GM23338 (cell line): Measurements from ENCODE around the gene GCM1. TPM values are rescaled to one million over a fixed set of nuclear protein-coding genes. Genes with fewer than 3 reads are reported as not detected.

Source experiments
- ATAC-seq: fragments of 200-7000 bp; cut with Tn5 transposase; 3 replicates; pipeline ENCODE4 v1.9.1; 2020
- DNase-seq: peaks from one replicate; pipeline ENCODE4 v3.0.0-alpha.2; 2015; ENCODE audit warnings: low spot score
- H2AFZ ChIP-seq: fragments of 200-600 bp; sonication (generic); 2 replicates; pipeline ENCODE4 v1.8.0; 2016; ENCODE audit warnings: antibody characterized with exemption, mild to moderate bottlenecking, moderate library complexity
- H3F3A ChIP-seq: fragments of 200-600 bp; sonication (generic); replicated peaks from 2 replicates; pipeline ENCODE4 v1.8.0; 2017; ENCODE audit warnings: antibody characterized with exemption, mixed run types, low read depth
- H3K27ac ChIP-seq: fragments of 200-600 bp; sonication (generic); 2 replicates; pipeline ENCODE4 v1.6.1; 2016; ENCODE audit warnings: low read depth
- H3K27me3 ChIP-seq: fragments of 200-600 bp; sonication (generic); 2 replicates; pipeline ENCODE4 v1.8.0; 2016; ENCODE audit warnings: mild to moderate bottlenecking, mixed run types, moderate library complexity; ENCODE audit not compliant: insufficient read depth
- H3K36me3 ChIP-seq: fragments of 200-600 bp; sonication (generic); 2 replicates; pipeline ENCODE4 v1.8.0; 2016; ENCODE audit warnings: mild to moderate bottlenecking; ENCODE audit not compliant: insufficient read depth
- H3K4me1 ChIP-seq: fragments of 200-600 bp; sonication (generic); 2 replicates; pipeline ENCODE4 v1.8.0; 2016; ENCODE audit warnings: mild to moderate bottlenecking, moderate library complexity; ENCODE audit not compliant: insufficient read depth
- H3K4me2 ChIP-seq: fragments of 200-600 bp; sonication (generic); 2 replicates; pipeline ENCODE4 v1.7.1; 2017; ENCODE audit warnings: mixed run types
- H3K4me3 ChIP-seq: fragments of 200-600 bp; sonication (generic); 2 replicates; pipeline ENCODE4 v1.6.1; 2016; ENCODE audit warnings: mixed run types
- H3K79me2 ChIP-seq: fragments of 200-600 bp; sonication (generic); replicated peaks from 2 replicates; pipeline ENCODE4 v1.8.0; 2017; ENCODE audit warnings: mild to moderate bottlenecking; ENCODE audit not compliant: insufficient read depth
- H3K9me2 ChIP-seq: fragments of 200-600 bp; sonication (generic); 2 replicates; pipeline ENCODE4 v1.8.0; 2017; ENCODE audit not compliant: insufficient read depth
- H4K20me1 ChIP-seq: fragments of 200-600 bp; sonication (generic); replicated peaks from 2 replicates; pipeline ENCODE4 v1.8.0; 2017; ENCODE audit warnings: mild to moderate bottlenecking; ENCODE audit not compliant: insufficient read depth
- H3K27ac Mint-ChIP-seq: 2 replicates; pipeline ENCODE4 v1.8.0; 2020; ENCODE audit warnings: inconsistent platforms, mild to moderate bottlenecking, moderate library complexity, mixed read lengths
- H3K27me3 Mint-ChIP-seq: 3 replicates; pipeline ENCODE4 v1.8.0; 2022; ENCODE audit warnings: low read depth, mild to moderate bottlenecking, moderate library complexity, mixed read lengths, inconsistent platforms; ENCODE audit not compliant: insufficient read depth, poor library complexity
- H3K36me3 Mint-ChIP-seq: 3 replicates; pipeline ENCODE4 v1.8.0; 2021; ENCODE audit warnings: low read depth, mild to moderate bottlenecking, inconsistent platforms, moderate library complexity, mixed read lengths
- H3K4me1 Mint-ChIP-seq: 3 replicates; pipeline ENCODE4 v1.8.0; 2020; ENCODE audit warnings: mild to moderate bottlenecking, inconsistent platforms, mixed read lengths
- H3K4me3 Mint-ChIP-seq: 3 replicates; pipeline ENCODE4 v1.8.0; 2021; ENCODE audit warnings: moderate library complexity, mild to moderate bottlenecking, inconsistent platforms, mixed read lengths
- H3K9me3 Mint-ChIP-seq: 3 replicates; pipeline ENCODE4 v1.8.0; 2020; ENCODE audit warnings: moderate library complexity, mild to moderate bottlenecking, inconsistent platforms, mixed read lengths
- EZH2 ChIP-seq: fragments of 200-600 bp; sonication (generic); IDR thresholded peaks from one replicate; pipeline ENCODE4 v1.8.0; 2017; ENCODE audit warnings: antibody characterized with exemption, mild to moderate bottlenecking, low read depth; ENCODE audit not compliant: unreplicated experiment
- EZH2phosphoT487 ChIP-seq: fragments of 200-600 bp; sonication (generic); IDR thresholded peaks from one replicate; pipeline ENCODE4 v1.8.1; 2018; ENCODE audit warnings: antibody characterized with exemption; ENCODE audit not compliant: unreplicated experiment
- JUNB ChIP-seq: IDR thresholded peaks from one replicate; pipeline ENCODE4 v1.6.1; 2016; ENCODE audit warnings: antibody characterized with exemption; ENCODE audit not compliant: unreplicated experiment
- NANOG ChIP-seq: IDR thresholded peaks from 2 replicates; pipeline ENCODE4 v1.6.1; 2016; ENCODE audit warnings: antibody characterized with exemption, borderline replicate concordance
- POLR2AphosphoS5 ChIP-seq: IDR thresholded peaks from 2 replicates; pipeline ENCODE4 v1.6.1; 2016; ENCODE audit warnings: antibody characterized with exemption, low read depth
- STAT1 ChIP-seq: IDR thresholded peaks from one replicate; pipeline ENCODE4 v1.6.1; 2016; ENCODE audit warnings: antibody characterized with exemption; ENCODE audit not compliant: unreplicated experiment
- ZNF331 ChIP-seq: fragments of 250-450 bp; sonication (Bioruptor Pico); IDR thresholded peaks from 2 replicates; pipeline ENCODE4 v1.5.0; 2020; ENCODE audit warnings: low read depth, mild to moderate bottlenecking, moderate library complexity
- polyA plus RNA-seq: library from polyadenylated mRNA; unstranded; fragments of >200 nt; fragmentation: Nextera tagmentation; extraction: Ambion mirVana; gene quantifications from 2 replicates; pipeline ENCODE4 v1.2.1, GENCODE V29; 2016
- total RNA-seq: library from RNA; depleted of rRNA; stranded (reverse); fragments of >200 nt; shearing (Covaris generic); gene quantifications from 2 replicates; pipeline ENCODE4 v1.2.3, GENCODE V29; 2014
- TF ChIP-seq, protein P1 (sequence below): IDR thresholded peaks from 2 replicates; pipeline ENCODE4 v1.6.1; 2016; ENCODE audit warnings: antibody characterized with exemption
- TF ChIP-seq, protein P2 (sequence below): fragments of 250-450 bp; sonication (Bioruptor Pico); IDR thresholded peaks from 2 replicates; pipeline ENCODE4 v1.5.0; 2020; ENCODE audit warnings: mild to moderate bottlenecking, moderate library complexity
- TF ChIP-seq, protein P3 (sequence below): IDR thresholded peaks from one replicate; pipeline ENCODE4 v1.6.1; 2018; ENCODE audit warnings: antibody characterized with exemption; ENCODE audit not compliant: unreplicated experiment
- TF ChIP-seq, protein P4 (sequence below), 2 experiments: fragments of 200-600 bp in 1 of 2; sonication (generic) in 1 of 2; conservative IDR thresholded peaks; 2 replicates each; pipeline versions ENCODE4 v1.5.1 to v1.6.1; 2016 to 2017; ENCODE audit warnings: antibody characterized with exemption in 2 of 2, low read depth in 2 of 2, mild to moderate bottlenecking in 2 of 2, moderate library complexity in 1 of 2

Gene GCM1
- total and polyA plus RNA-seq, 2 experiments from 2014 or later = not detected

DNA sequence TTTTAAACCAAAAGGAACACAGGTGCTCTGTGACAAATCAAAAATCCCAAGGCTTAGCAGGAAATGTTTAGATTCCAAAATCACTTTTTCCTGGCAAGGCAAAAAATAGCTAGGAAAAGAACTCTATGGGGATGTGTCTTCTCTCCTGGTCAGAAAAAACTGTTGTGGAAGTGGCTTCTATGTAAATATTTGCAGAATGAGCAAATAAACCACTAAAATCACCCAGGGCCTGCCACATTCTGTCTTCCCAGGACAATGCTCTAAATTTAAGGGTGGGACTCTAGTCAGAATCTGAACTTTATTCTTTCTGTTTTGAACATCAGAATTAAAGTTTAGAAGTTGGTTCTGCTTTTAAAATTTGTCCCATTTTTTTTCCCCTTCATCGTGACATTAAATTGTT, 29.3 kb downstream of the GCM1 start (continued):
- TF ChIP-seq, protein P1, sequence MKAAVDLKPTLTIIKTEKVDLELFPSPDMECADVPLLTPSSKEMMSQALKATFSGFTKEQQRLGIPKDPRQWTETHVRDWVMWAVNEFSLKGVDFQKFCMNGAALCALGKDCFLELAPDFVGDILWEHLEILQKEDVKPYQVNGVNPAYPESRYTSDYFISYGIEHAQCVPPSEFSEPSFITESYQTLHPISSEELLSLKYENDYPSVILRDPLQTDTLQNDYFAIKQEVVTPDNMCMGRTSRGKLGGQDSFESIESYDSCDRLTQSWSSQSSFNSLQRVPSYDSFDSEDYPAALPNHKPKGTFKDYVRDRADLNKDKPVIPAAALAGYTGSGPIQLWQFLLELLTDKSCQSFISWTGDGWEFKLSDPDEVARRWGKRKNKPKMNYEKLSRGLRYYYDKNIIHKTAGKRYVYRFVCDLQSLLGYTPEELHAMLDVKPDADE = no peak
- TF ChIP-seq, protein P2, sequence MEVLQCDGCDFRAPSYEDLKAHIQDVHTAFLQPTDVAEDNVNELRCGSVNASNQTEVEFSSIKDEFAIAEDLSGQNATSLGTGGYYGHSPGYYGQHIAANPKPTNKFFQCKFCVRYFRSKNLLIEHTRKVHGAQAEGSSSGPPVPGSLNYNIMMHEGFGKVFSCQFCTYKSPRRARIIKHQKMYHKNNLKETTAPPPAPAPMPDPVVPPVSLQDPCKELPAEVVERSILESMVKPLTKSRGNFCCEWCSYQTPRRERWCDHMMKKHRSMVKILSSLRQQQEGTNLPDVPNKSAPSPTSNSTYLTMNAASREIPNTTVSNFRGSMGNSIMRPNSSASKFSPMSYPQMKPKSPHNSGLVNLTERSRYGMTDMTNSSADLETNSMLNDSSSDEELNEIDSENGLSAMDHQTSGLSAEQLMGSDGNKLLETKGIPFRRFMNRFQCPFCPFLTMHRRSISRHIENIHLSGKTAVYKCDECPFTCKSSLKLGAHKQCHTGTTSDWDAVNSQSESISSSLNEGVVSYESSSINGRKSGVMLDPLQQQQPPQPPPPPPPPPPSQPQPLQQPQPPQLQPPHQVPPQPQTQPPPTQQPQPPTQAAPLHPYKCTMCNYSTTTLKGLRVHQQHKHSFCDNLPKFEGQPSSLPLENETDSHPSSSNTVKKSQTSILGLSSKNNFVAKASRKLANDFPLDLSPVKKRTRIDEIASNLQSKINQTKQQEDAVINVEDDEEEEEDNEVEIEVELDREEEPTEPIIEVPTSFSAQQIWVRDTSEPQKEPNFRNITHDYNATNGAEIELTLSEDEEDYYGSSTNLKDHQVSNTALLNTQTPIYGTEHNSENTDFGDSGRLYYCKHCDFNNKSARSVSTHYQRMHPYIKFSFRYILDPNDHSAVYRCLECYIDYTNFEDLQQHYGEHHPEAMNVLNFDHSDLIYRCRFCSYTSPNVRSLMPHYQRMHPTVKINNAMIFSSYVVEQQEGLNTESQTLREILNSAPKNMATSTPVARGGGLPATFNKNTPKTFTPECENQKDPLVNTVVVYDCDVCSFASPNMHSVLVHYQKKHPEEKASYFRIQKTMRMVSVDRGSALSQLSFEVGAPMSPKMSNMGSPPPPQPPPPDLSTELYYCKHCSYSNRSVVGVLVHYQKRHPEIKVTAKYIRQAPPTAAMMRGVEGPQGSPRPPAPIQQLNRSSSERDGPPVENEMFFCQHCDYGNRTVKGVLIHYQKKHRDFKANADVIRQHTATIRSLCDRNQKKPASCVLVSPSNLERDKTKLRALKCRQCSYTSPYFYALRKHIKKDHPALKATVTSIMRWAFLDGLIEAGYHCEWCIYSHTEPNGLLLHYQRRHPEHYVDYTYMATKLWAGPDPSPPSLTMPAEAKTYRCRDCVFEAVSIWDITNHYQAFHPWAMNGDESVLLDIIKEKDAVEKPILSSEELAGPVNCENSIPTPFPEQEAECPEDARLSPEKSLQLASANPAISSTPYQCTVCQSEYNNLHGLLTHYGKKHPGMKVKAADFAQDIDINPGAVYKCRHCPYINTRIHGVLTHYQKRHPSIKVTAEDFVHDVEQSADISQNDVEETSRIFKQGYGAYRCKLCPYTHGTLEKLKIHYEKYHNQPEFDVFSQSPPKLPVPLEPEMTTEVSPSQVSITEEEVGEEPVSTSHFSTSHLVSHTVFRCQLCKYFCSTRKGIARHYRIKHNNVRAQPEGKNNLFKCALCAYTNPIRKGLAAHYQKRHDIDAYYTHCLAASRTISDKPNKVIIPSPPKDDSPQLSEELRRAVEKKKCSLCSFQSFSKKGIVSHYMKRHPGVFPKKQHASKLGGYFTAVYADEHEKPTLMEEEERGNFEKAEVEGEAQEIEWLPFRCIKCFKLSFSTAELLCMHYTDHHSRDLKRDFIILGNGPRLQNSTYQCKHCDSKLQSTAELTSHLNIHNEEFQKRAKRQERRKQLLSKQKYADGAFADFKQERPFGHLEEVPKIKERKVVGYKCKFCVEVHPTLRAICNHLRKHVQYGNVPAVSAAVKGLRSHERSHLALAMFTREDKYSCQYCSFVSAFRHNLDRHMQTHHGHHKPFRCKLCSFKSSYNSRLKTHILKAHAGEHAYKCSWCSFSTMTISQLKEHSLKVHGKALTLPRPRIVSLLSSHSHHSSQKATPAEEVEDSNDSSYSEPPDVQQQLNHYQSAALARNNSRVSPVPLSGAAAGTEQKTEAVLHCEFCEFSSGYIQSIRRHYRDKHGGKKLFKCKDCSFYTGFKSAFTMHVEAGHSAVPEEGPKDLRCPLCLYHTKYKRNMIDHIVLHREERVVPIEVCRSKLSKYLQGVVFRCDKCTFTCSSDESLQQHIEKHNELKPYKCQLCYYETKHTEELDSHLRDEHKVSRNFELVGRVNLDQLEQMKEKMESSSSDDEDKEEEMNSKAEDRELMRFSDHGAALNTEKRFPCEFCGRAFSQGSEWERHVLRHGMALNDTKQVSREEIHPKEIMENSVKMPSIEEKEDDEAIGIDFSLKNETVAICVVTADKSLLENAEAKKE = no peak
- TF ChIP-seq NANOG (no peak), EZH2 (no peak)

DNA sequence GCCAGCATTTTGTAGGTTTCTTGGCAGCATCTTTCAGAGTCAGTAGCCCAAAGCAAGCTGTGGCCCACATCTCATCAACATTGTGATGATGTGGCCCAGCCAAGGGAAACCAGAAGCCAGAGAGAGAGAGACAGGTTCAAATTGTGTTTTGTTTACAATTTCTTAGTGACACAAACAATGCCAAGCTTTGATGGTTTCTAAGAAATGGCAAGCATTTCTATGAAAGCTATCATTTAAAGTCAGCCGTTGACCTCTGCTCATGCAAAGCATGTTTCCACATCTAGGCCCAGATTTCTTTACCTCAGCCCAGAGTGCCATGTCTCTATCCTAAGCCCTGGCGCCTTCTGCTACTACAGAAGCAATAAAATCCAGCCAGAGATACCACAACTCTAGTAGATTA, 32.9 kb downstream of the GCM1 start:
- Mint-ChIP-seq H3K9me3 (0 out of 3 replicates have a peak, but pooled peaks cover 6% of the 10 kb centered on the region), H3K36me3 (no peaks in the 10 kb centered on the region), H3K4me1 (peaks cover 24% of the 10 kb centered on the region), H3K27me3 (no peaks in the 10 kb centered on the region), H3K27ac (no peak overlapping the region), H3K4me3 (no peak overlapping the region)
- H4K20me1 ChIP-seq = no peaks in the 10 kb centered on the region
- H3K27ac ChIP-seq = no peak overlapping the region
- H3K4me2 ChIP-seq = no peak overlapping the region
- no peaks in the 10 kb centered on the region for H3K27me3 ChIP-seq
- H2AFZ ChIP-seq = no peak overlapping the region
- no peak overlapping the region for H3K4me3 ChIP-seq
- no peaks in the 10 kb centered on the region for H3F3A ChIP-seq
- no peaks in the 10 kb centered on the region for H3K36me3 ChIP-seq
- ATAC-seq (no peak), DNase-seq (no peak)
- no peaks in the 10 kb centered on the region; the same call in 1 of the 2 replicates for H3K9me2 ChIP-seq
- H3K79me2 ChIP-seq = no peaks in the 10 kb centered on the region
- H3K4me1 ChIP-seq = peaks cover 18% of the 10 kb centered on the region
- TF ChIP-seq NANOG = no peak
- TF ChIP-seq JUNB = no peak
- no peak for TF ChIP-seq POLR2AphosphoS5
- TF ChIP-seq EZH2phosphoT487 = no peak
- TF ChIP-seq, protein P3, sequence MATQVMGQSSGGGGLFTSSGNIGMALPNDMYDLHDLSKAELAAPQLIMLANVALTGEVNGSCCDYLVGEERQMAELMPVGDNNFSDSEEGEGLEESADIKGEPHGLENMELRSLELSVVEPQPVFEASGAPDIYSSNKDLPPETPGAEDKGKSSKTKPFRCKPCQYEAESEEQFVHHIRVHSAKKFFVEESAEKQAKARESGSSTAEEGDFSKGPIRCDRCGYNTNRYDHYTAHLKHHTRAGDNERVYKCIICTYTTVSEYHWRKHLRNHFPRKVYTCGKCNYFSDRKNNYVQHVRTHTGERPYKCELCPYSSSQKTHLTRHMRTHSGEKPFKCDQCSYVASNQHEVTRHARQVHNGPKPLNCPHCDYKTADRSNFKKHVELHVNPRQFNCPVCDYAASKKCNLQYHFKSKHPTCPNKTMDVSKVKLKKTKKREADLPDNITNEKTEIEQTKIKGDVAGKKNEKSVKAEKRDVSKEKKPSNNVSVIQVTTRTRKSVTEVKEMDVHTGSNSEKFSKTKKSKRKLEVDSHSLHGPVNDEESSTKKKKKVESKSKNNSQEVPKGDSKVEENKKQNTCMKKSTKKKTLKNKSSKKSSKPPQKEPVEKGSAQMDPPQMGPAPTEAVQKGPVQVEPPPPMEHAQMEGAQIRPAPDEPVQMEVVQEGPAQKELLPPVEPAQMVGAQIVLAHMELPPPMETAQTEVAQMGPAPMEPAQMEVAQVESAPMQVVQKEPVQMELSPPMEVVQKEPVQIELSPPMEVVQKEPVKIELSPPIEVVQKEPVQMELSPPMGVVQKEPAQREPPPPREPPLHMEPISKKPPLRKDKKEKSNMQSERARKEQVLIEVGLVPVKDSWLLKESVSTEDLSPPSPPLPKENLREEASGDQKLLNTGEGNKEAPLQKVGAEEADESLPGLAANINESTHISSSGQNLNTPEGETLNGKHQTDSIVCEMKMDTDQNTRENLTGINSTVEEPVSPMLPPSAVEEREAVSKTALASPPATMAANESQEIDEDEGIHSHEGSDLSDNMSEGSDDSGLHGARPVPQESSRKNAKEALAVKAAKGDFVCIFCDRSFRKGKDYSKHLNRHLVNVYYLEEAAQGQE = no peak
- TF ChIP-seq, protein P4, sequence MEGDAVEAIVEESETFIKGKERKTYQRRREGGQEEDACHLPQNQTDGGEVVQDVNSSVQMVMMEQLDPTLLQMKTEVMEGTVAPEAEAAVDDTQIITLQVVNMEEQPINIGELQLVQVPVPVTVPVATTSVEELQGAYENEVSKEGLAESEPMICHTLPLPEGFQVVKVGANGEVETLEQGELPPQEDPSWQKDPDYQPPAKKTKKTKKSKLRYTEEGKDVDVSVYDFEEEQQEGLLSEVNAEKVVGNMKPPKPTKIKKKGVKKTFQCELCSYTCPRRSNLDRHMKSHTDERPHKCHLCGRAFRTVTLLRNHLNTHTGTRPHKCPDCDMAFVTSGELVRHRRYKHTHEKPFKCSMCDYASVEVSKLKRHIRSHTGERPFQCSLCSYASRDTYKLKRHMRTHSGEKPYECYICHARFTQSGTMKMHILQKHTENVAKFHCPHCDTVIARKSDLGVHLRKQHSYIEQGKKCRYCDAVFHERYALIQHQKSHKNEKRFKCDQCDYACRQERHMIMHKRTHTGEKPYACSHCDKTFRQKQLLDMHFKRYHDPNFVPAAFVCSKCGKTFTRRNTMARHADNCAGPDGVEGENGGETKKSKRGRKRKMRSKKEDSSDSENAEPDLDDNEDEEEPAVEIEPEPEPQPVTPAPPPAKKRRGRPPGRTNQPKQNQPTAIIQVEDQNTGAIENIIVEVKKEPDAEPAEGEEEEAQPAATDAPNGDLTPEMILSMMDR (conservative IDR thresholded peaks at IDR 0.05; ENCODE audit: low read depth in 2 of 2) = no peak
- no peak for TF ChIP-seq ZNF331
- no peak for TF ChIP-seq STAT1
